IMR-90 (cell line): ENCODE results near the gene ZP3.
"Not testable (repeated sequence)": the region's sequence is repeated elsewhere in the genome, so short reads cannot be mapped to it uniquely, and the experiment has no call there.

ENCODE experiments used
- CEBPB ChIP-seq: IDR thresholded peaks from 2 replicates; pipeline ENCODE4 v1.6.1; 2012; ENCODE audit warnings: low read depth, low read length, improper control_type of control experiment
- MAFK ChIP-seq: IDR thresholded peaks from 2 replicates; pipeline ENCODE4 v1.6.1; 2012; ENCODE audit warnings: low read depth, low read length, improper control_type of control experiment
- POLR2A ChIP-seq: IDR thresholded peaks from 2 replicates; pipeline ENCODE4 v1.6.1; 2012; ENCODE audit warnings: mild to moderate bottlenecking, low read depth, low read length
- RAD21 ChIP-seq: IDR thresholded peaks from 2 replicates; pipeline ENCODE4 v1.6.1; 2012; ENCODE audit warnings: low read length, improper control_type of control experiment
- SMC3 ChIP-seq: fragments of 150-350 bp; IDR thresholded peaks from 2 replicates; pipeline ENCODE4 v1.6.1; 2016; ENCODE audit warnings: low read depth, mild to moderate bottlenecking, antibody characterized with exemption, low read length, moderate library complexity
- TF ChIP-seq, protein P1 (sequence below): conservative IDR thresholded peaks from 2 replicates; pipeline ENCODE4 v1.5.1; 2012; ENCODE audit warnings: mild to moderate bottlenecking, low read depth, low read length, improper control_type of control experiment
- TF ChIP-seq, protein P2 (sequence below): fragments of 150-350 bp; IDR thresholded peaks from 2 replicates; pipeline ENCODE4 v1.6.1; 2016; ENCODE audit warnings: low read depth, mild to moderate bottlenecking, low read length, moderate library complexity, borderline replicate concordance

DNA sequence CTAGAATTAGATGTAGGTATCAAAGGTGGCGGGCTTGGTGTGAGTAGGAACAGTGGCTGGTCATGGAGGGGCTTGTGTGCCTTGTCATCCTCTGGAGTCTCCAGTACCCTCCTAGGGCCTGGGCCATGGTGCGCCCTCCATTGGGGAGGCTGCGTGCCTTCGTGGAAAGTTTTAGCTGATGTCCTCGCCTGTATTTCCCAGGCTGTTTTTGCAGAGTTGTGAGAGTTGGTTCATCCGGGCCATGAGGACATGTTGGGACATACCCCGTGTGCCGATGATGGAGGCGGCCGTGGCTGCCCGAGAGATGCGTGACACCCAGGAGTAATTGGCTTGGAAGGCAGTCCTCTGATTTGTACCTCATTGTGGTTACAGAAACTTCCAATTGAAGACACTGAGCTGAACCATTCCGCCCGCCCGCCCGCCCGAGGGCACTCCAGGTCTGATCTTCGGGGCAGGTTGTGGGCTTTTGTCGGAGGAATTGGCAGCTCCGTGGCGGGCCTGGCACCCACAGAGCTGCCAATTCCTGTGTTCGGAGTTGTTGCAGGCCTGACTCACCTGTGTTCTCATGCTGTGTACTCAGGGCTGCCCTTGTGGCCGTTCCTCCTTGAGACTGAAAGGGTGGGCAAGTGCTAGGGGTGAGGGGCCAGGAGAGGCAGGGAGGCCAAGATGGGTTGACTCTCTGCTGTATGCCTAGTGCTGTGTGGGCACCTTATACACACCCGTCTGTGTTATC, 52.2 kb downstream of the ZP3 start:
- TF ChIP-seq, protein P1, sequence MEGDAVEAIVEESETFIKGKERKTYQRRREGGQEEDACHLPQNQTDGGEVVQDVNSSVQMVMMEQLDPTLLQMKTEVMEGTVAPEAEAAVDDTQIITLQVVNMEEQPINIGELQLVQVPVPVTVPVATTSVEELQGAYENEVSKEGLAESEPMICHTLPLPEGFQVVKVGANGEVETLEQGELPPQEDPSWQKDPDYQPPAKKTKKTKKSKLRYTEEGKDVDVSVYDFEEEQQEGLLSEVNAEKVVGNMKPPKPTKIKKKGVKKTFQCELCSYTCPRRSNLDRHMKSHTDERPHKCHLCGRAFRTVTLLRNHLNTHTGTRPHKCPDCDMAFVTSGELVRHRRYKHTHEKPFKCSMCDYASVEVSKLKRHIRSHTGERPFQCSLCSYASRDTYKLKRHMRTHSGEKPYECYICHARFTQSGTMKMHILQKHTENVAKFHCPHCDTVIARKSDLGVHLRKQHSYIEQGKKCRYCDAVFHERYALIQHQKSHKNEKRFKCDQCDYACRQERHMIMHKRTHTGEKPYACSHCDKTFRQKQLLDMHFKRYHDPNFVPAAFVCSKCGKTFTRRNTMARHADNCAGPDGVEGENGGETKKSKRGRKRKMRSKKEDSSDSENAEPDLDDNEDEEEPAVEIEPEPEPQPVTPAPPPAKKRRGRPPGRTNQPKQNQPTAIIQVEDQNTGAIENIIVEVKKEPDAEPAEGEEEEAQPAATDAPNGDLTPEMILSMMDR, result not testable (repeated sequence)
- not testable (repeated sequence) for TF ChIP-seq CEBPB, POLR2A, SMC3, RAD21, MAFK
- TF ChIP-seq, protein P2, sequence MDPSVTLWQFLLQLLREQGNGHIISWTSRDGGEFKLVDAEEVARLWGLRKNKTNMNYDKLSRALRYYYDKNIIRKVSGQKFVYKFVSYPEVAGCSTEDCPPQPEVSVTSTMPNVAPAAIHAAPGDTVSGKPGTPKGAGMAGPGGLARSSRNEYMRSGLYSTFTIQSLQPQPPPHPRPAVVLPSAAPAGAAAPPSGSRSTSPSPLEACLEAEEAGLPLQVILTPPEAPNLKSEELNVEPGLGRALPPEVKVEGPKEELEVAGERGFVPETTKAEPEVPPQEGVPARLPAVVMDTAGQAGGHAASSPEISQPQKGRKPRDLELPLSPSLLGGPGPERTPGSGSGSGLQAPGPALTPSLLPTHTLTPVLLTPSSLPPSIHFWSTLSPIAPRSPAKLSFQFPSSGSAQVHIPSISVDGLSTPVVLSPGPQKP, result not testable (repeated sequence)
